A673 (cell line): ENCODE data around the gene ASNSD1.

Experiments used
- EZH2 ChIP-seq: fragments of 200-600 bp; sonication (generic); IDR thresholded peaks from 2 replicates; pipeline ENCODE4 v1.6.1; 2017; ENCODE audit warnings: borderline replicate concordance, low read depth, mild to moderate bottlenecking, mixed read lengths, antibody characterized with exemption, low read length; ENCODE audit not compliant: poor library complexity, severe bottlenecking
- TF ChIP-seq, protein P1 (sequence below): fragments of 300-800, 200-600 bp; sonication (generic); conservative IDR thresholded peaks from 2 replicates; pipeline ENCODE4 v1.5.1; 2017; ENCODE audit warnings: low read depth, mild to moderate bottlenecking, antibody characterized with exemption, low read length, moderate library complexity, mixed read lengths

GRCh38 chr2:189696223-189696622 is 35.0 kb downstream of the ASNSD1 start:
- TF ChIP-seq, protein P1, sequence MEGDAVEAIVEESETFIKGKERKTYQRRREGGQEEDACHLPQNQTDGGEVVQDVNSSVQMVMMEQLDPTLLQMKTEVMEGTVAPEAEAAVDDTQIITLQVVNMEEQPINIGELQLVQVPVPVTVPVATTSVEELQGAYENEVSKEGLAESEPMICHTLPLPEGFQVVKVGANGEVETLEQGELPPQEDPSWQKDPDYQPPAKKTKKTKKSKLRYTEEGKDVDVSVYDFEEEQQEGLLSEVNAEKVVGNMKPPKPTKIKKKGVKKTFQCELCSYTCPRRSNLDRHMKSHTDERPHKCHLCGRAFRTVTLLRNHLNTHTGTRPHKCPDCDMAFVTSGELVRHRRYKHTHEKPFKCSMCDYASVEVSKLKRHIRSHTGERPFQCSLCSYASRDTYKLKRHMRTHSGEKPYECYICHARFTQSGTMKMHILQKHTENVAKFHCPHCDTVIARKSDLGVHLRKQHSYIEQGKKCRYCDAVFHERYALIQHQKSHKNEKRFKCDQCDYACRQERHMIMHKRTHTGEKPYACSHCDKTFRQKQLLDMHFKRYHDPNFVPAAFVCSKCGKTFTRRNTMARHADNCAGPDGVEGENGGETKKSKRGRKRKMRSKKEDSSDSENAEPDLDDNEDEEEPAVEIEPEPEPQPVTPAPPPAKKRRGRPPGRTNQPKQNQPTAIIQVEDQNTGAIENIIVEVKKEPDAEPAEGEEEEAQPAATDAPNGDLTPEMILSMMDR, result no peak
- no peak for TF ChIP-seq EZH2
